Liver (tissue), 3 donors: Measurements from ENCODE around the gene SLC32A1.

ENCODE experiments used
- CTCF ChIP-seq: fragments of 150-350 bp; IDR thresholded peaks from 2 replicates; pipeline ENCODE4 v1.5.1; 2017; ENCODE audit warnings: improper control_type of control experiment, low read depth, low read length; ENCODE audit not compliant: missing input control
- HNF4G ChIP-seq: IDR thresholded peaks from 2 replicates; pipeline ENCODE4 v1.6.1; 2016; ENCODE audit warnings: antibody characterized with exemption
- YY1 ChIP-seq: IDR thresholded peaks from 2 replicates; pipeline ENCODE4 v1.6.1; 2016; ENCODE audit warnings: antibody characterized with exemption, mild to moderate bottlenecking
- TF ChIP-seq, protein P1 (sequence below): IDR thresholded peaks from 2 replicates; pipeline ENCODE4 v1.6.1; 2016; ENCODE audit warnings: antibody characterized with exemption
- donor health status: healthy.
- donor health status: healthy.

DNA sequence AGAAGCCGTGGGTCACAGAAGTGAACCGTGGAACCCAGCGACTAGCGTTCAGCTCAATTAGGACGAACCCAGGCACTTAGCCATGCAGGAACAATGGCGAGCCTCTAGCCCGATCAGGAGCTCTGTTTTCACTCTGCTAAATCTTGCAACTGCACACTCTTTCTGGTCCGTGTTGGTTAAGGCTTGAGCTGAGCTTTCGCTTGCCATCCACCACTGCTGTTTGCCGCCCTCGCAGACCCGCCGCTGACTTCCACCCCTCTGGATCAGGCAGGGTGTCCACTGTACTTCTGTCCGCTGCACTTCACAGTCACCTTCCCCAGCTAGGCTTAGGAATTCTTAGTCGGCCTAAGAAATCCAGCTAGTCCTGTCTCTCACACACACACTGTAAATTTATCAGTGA is 25.7 kb upstream of the SLC32A1 start:
- TF ChIP-seq CTCF (no peak), YY1 (no peak), HNF4G (no peak)
- TF ChIP-seq, protein P1, sequence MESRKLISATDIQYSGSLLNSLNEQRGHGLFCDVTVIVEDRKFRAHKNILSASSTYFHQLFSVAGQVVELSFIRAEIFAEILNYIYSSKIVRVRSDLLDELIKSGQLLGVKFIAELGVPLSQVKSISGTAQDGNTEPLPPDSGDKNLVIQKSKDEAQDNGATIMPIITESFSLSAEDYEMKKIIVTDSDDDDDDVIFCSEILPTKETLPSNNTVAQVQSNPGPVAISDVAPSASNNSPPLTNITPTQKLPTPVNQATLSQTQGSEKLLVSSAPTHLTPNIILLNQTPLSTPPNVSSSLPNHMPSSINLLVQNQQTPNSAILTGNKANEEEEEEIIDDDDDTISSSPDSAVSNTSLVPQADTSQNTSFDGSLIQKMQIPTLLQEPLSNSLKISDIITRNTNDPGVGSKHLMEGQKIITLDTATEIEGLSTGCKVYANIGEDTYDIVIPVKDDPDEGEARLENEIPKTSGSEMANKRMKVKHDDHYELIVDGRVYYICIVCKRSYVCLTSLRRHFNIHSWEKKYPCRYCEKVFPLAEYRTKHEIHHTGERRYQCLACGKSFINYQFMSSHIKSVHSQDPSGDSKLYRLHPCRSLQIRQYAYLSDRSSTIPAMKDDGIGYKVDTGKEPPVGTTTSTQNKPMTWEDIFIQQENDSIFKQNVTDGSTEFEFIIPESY = no peak
